K562 (cell line): ENCODE measurements around the gene AK2. TPM values are rescaled to one million over a fixed set of nuclear protein-coding genes. Genes with fewer than 3 reads are reported as not detected.

ENCODE experiments used
- ATF1 ChIP-seq, 2 experiments: fragments of 450-650 bp in 1 of 2; IDR thresholded peaks; 2 replicates each; pipeline ENCODE4 v1.6.1; 2016; ENCODE audit warnings: missing compliant biosample characterization in 1 of 2, missing genetic modification characterization in 1 of 2
- CCNT2 ChIP-seq: IDR thresholded peaks from 2 replicates; pipeline ENCODE4 v1.6.1; 2011; ENCODE audit warnings: borderline replicate concordance, low read depth, mild to moderate bottlenecking, moderate library complexity, mixed read lengths, low read length; ENCODE audit not compliant: insufficient read length; ENCODE audit errors: extremely low read depth
- CEBPG ChIP-seq, 3 experiments: fragments of 200-800 bp in 1 of 3; sonication (Bioruptor generic) in 1 of 3; sonication (generic) in 1 of 3; formaldehyde crosslinking in 1 of 3; IDR thresholded peaks in 2 of 3; conservative IDR thresholded peaks in 1 of 3; 2 replicates each; pipeline versions ENCODE4 v1.6.1 to v1.8.0; 2016 to 2022; ENCODE audit warnings: missing compliant biosample characterization in 2 of 3, missing genetic modification characterization in 2 of 3, mild to moderate bottlenecking in 1 of 3, missing genetic modification reagents in 1 of 3
- CHD2 ChIP-seq: IDR thresholded peaks from 2 replicates; pipeline ENCODE4 v1.6.1; 2011; ENCODE audit warnings: low read depth, low read length
- CTCF ChIP-seq, 3 experiments: IDR thresholded peaks in 2 of 3; conservative IDR thresholded peaks in 1 of 3; 2 replicates each; pipeline ENCODE4 v1.5.1; 2011 to 2012; ENCODE audit warnings: low read length in 3 of 3, mild to moderate bottlenecking in 3 of 3, control low read depth in 2 of 3, improper control_type of control experiment in 1 of 3, inconsistent platforms in 1 of 3, low read depth in 1 of 3, mixed read lengths in 1 of 3, moderate library complexity in 1 of 3; ENCODE audit not compliant: insufficient read depth in 2 of 3
- ELF1 ChIP-seq: fragments of 200-800 bp; sonication (Bioruptor generic); IDR thresholded peaks from 2 replicates; pipeline ENCODE4 v1.6.1; 2016; ENCODE audit warnings: missing genetic modification characterization, missing compliant biosample characterization
- HDAC1 ChIP-seq, 2 experiments: fragments of 450-650 bp; IDR thresholded peaks; 2 replicates each; pipeline ENCODE4 v1.6.1; 2016 to 2017; ENCODE audit warnings: inconsistent platforms in 1 of 2, mild to moderate bottlenecking in 1 of 2, moderate library complexity in 1 of 2
- HMG20B ChIP-seq: fragments of 250-450 bp; sonication (Bioruptor Pico); IDR thresholded peaks from 2 replicates; pipeline ENCODE4 v1.5.0; 2021; ENCODE audit warnings: mild to moderate bottlenecking
- KAT7 ChIP-seq: sonication (generic); formaldehyde crosslinking; IDR thresholded peaks from 2 replicates; pipeline ENCODE4 v1.8.0; 2022; ENCODE audit warnings: missing genetic modification reagents, mild to moderate bottlenecking, borderline replicate concordance
- KDM2B ChIP-seq: fragments of 250-450 bp; sonication (Bioruptor Pico); IDR thresholded peaks from 2 replicates; pipeline ENCODE4 v1.8.0; 2021; ENCODE audit warnings: mild to moderate bottlenecking, moderate library complexity
- MECOM ChIP-seq: fragments of 250-450 bp; sonication (Bioruptor Pico); IDR thresholded peaks from 2 replicates; pipeline ENCODE4 v1.8.0; 2022; ENCODE audit warnings: inconsistent platforms
- NFATC3 ChIP-seq: fragments of 450-650 bp; IDR thresholded peaks from 2 replicates; pipeline ENCODE4 v1.6.1; 2017; ENCODE audit warnings: mild to moderate bottlenecking
- NR0B1 ChIP-seq: fragments of 450-650 bp; IDR thresholded peaks from one replicate; pipeline ENCODE4 v1.6.1; 2018; ENCODE audit warnings: mild to moderate bottlenecking, moderate library complexity; ENCODE audit not compliant: partially characterized antibody
- PTBP1 ChIP-seq: fragments of 200-400 bp; formaldehyde crosslinking; IDR thresholded peaks from 2 replicates; pipeline ENCODE4 v1.6.1; 2017; ENCODE audit warnings: low read depth, low read length
- SREBF2 ChIP-seq: sonication (generic); formaldehyde crosslinking; IDR thresholded peaks from 2 replicates; pipeline ENCODE4 v1.4.0; 2020; ENCODE audit warnings: mild to moderate bottlenecking, missing genetic modification reagents
- TAF1 ChIP-seq: IDR thresholded peaks from 2 replicates; pipeline ENCODE4 v1.6.1; 2011; ENCODE audit warnings: mild to moderate bottlenecking, low read length, moderate library complexity; ENCODE audit not compliant: insufficient read depth, control insufficient read depth, severe bottlenecking; ENCODE audit errors: extremely low read depth
- TAF7 ChIP-seq: fragments of 450-650 bp; IDR thresholded peaks from 2 replicates; pipeline ENCODE4 v1.6.1; 2016; ENCODE audit warnings: missing genetic modification characterization, missing compliant biosample characterization
- TARDBP ChIP-seq: fragments of 450-650 bp; IDR thresholded peaks from 2 replicates; pipeline ENCODE4 v1.6.1; 2016
- WHSC1 ChIP-seq: IDR thresholded peaks from one replicate; pipeline ENCODE4 v1.6.1; 2012; ENCODE audit warnings: low read length, control low read depth, inconsistent platforms
- ZNF239 ChIP-seq: fragments of 250-450 bp; sonication (Bioruptor Pico); IDR thresholded peaks from 2 replicates; pipeline ENCODE4 v1.4.0; 2020; ENCODE audit warnings: mild to moderate bottlenecking
- ZNF274 ChIP-seq: IDR thresholded peaks from 2 replicates; pipeline ENCODE4 v1.6.1; 2011; ENCODE audit warnings: low read depth, mild to moderate bottlenecking, low read length, moderate library complexity, borderline replicate concordance
- ZNF584 ChIP-seq: fragments of 200-800 bp; sonication (Bioruptor generic); IDR thresholded peaks from 2 replicates; pipeline ENCODE4 v1.6.1; 2016; ENCODE audit warnings: low read depth, mild to moderate bottlenecking, missing genetic modification characterization, missing compliant biosample characterization
- ZNF707 ChIP-seq: fragments of 250-450 bp; sonication (Bioruptor Pico); conservative IDR thresholded peaks from 2 replicates; pipeline ENCODE4 v1.8.0; 2022; ENCODE audit warnings: inconsistent platforms, mild to moderate bottlenecking, moderate library complexity
- polyA plus RNA-seq, 8 experiments: library from polyadenylated mRNA; depleted of rRNA in 4 of 8; stranded (reverse) in 5 of 8; unstranded in 3 of 8; fragments of >200 nt; fragmentation: Nextera tagmentation in 2 of 8; fragmentation: Illumina TruSeq in 1 of 8; extraction: Ambion mirVana in 2 of 8; extraction: Trizol in 1 of 8; gene quantifications; 2 replicates each; pipeline versions ENCODE4 v1.2.1 to v1.2.3, GENCODE V29; 2011 to 2014; ENCODE audit warnings: inconsistent platforms in 1 of 8, missing spikeins in 1 of 8
- total RNA-seq, 7 experiments: library from RNA; depleted of rRNA in 6 of 7; stranded (reverse); fragments of >200 nt in 6 of 7; fragmentation: Illumina TruSeq in 2 of 7; extraction: Trizol in 2 of 7; gene quantifications; 2 replicates each; pipeline versions ENCODE4 v1.2.1 to v1.2.3, GENCODE V29; 2011 to 2021; ENCODE audit warnings: low replicate concordance in 1 of 7
- TF ChIP-seq, protein P1 (sequence below): fragments of 450-650 bp; formaldehyde crosslinking; IDR thresholded peaks from 2 replicates; pipeline ENCODE4 v1.4.0; 2020; ENCODE audit warnings: mild to moderate bottlenecking, moderate library complexity

Gene AK2
- total and polyA plus RNA-seq, 9 of the 15 experiments (the other 6 are each of a cell fraction or from before 2014, with no cell fraction given): 105 to 1,050 (median 509) TPM

GRCh38 chr1:33050221-33051076 lies 13.8 kb upstream of the AK2 start (continued):
- TF ChIP-seq, protein P1, sequence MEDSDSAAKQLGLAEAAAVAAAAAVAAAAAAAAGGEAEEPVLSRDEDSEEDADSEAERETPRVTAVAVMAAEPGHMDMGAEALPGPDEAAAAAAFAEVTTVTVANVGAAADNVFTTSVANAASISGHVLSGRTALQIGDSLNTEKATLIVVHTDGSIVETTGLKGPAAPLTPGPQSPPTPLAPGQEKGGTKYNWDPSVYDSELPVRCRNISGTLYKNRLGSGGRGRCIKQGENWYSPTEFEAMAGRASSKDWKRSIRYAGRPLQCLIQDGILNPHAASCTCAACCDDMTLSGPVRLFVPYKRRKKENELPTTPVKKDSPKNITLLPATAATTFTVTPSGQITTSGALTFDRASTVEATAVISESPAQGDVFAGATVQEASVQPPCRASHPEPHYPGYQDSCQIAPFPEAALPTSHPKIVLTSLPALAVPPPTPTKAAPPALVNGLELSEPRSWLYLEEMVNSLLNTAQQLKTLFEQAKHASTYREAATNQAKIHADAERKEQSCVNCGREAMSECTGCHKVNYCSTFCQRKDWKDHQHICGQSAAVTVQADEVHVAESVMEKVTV: no peak
- TF ChIP-seq ZNF707 (CRISPR knock-in tag) (no peak), SREBF2 (no peak), CHD2 (no peak), NR0B1 (no peak), TAF1 (no peak), HDAC1 (IDR thresholded peaks at IDR 0.05) (no peak), NFATC3 (no peak), WHSC1 (no peak), ZNF584 (CRISPR knock-in tag) (peak; percentile 82), CCNT2 (no peak), CEBPG (CRISPR knock-in tag; IDR thresholded peaks at IDR 0.05) (peak; percentile 91), CEBPG (tag; conservative IDR thresholded peaks at IDR 0.05 in 1 of 2, IDR thresholded peaks at IDR 0.05 in 1 of 2) (peak; percentile 82 to 99), TARDBP (no peak), ELF1 (no peak), KDM2B (CRISPR knock-in tag) (no peak), TAF7 (tag) (peak; percentile 31; the same call in 1 of the 2 replicates), CTCF (IDR thresholded peaks at IDR 0.05 in 2 of 3, conservative IDR thresholded peaks at IDR 0.05 in 1 of 3; ENCODE audit: insufficient read depth in 2 of 3, low read depth in 1 of 3, low read length in 3 of 3) (peak; percentile 30 to 72 (median 35); a peak in 4 of 6 replicates), HMG20B (CRISPR knock-in tag) (no peak), ATF1 (CRISPR knock-in tag; IDR thresholded peaks at IDR 0.05) (no peak), ATF1 (tag; IDR thresholded peaks at IDR 0.05) (no peak), KAT7 (CRISPR knock-in tag) (no peak), PTBP1 (no peak), ZNF274 (no peak), ZNF239 (CRISPR knock-in tag) (no peak), MECOM (no peak)
